GM23248 (cell line): ENCODE data around the gene GCK. TPM values are rescaled to one million over a fixed set of nuclear protein-coding genes. Genes with fewer than 3 reads are reported as not detected.
"Not testable (repeated sequence)": the region's sequence is repeated elsewhere in the genome, so short reads cannot be mapped to it uniquely, and the experiment has no call there.

Source experiments
- DNase-seq: peaks from one replicate; pipeline ENCODE4 v3.0.0-alpha.2; 2015
- H2AFZ ChIP-seq: fragments of 200-600 bp; sonication (generic); 2 replicates; pipeline ENCODE4 v1.6.1; 2016; ENCODE audit warnings: antibody characterized with exemption
- H3F3A ChIP-seq: fragments of 200-600 bp; sonication (generic); 2 replicates; pipeline ENCODE4 v1.6.1; 2016; ENCODE audit warnings: mild to moderate bottlenecking, antibody characterized with exemption, mixed run types; ENCODE audit not compliant: insufficient read depth
- H3K27ac ChIP-seq: fragments of 200-600 bp; sonication (generic); 2 replicates; pipeline ENCODE4 v1.5.1; 2016; ENCODE audit warnings: mild to moderate bottlenecking
- H3K27me3 ChIP-seq: fragments of 200-600 bp; sonication (generic); replicated peaks from 2 replicates; pipeline ENCODE4 v1.6.1; 2016; ENCODE audit warnings: mild to moderate bottlenecking; ENCODE audit not compliant: insufficient read depth
- H3K36me3 ChIP-seq: fragments of 200-600 bp; sonication (generic); 2 replicates; pipeline ENCODE4 v1.6.1; 2016; ENCODE audit warnings: low read depth, mild to moderate bottlenecking
- H3K4me1 ChIP-seq: fragments of 200-600 bp; sonication (generic); 2 replicates; pipeline ENCODE4 v1.6.1; 2016; ENCODE audit warnings: mild to moderate bottlenecking; ENCODE audit not compliant: insufficient read depth
- H3K4me2 ChIP-seq: fragments of 200-600 bp; sonication (generic); one replicate; pipeline ENCODE4 v1.6.1; 2016; ENCODE audit warnings: mild to moderate bottlenecking; ENCODE audit not compliant: unreplicated experiment
- H3K4me3 ChIP-seq: fragments of 200-600 bp; sonication (generic); 2 replicates; pipeline ENCODE4 v1.5.1; 2016; ENCODE audit warnings: mild to moderate bottlenecking
- H3K79me2 ChIP-seq: fragments of 200-600 bp; sonication (generic); 2 replicates; pipeline ENCODE4 v1.6.1; 2016; ENCODE audit warnings: mild to moderate bottlenecking; ENCODE audit not compliant: insufficient read depth
- H3K9ac ChIP-seq: fragments of 200-600 bp; sonication (generic); 2 replicates; pipeline ENCODE4 v1.6.1; 2016; ENCODE audit warnings: mild to moderate bottlenecking
- H3K9me2 ChIP-seq: fragments of 200-600 bp; sonication (generic); 2 replicates; pipeline ENCODE4 v1.6.1; 2016; ENCODE audit warnings: mixed run types, mild to moderate bottlenecking, moderate library complexity; ENCODE audit not compliant: insufficient read depth
- H3K9me3 ChIP-seq: fragments of 200-600 bp; sonication (generic); one replicate; pipeline ENCODE4 v1.6.1; 2017; ENCODE audit warnings: low read depth
- H4K20me1 ChIP-seq: fragments of 200-600 bp; sonication (generic); 2 replicates; pipeline ENCODE4 v1.6.0; 2016; ENCODE audit not compliant: insufficient read depth
- EZH2 ChIP-seq: fragments of 200-600 bp; sonication (generic); IDR thresholded peaks from 2 replicates; pipeline ENCODE4 v1.6.1; 2018; ENCODE audit warnings: antibody characterized with exemption, mild to moderate bottlenecking; ENCODE audit not compliant: insufficient read depth, poor library complexity, severe bottlenecking
- EZH2phosphoT487 ChIP-seq: fragments of 200-600 bp; sonication (generic); IDR thresholded peaks from 2 replicates; pipeline ENCODE4 v1.6.1; 2018; ENCODE audit warnings: antibody characterized with exemption, moderate library complexity, mild to moderate bottlenecking, low read depth; ENCODE audit not compliant: insufficient read depth
- WGBS, 2 experiments: methylation state at CpG; one replicate each; pipeline ENCODE4 v1.1.6; 2015 to 2017; ENCODE audit warnings: low lambda C conversion rate in 2 of 2, low coverage in 1 of 2; ENCODE audit errors: missing lambda C conversion rate in 2 of 2; 5-methylcytosine and 5-hydroxymethylcytosine counted together
- in situ Hi-C: fragments of 300-500 bp; cut with MboI; formaldehyde crosslinking; loops from 2 replicates; pipeline ENCODE4 v1.15.0; 2020
- polyA plus RNA-seq: library from polyadenylated mRNA; unstranded; fragments of >200 nt; fragmentation: Nextera tagmentation; extraction: Ambion mirVana; gene quantifications from 2 replicates; pipeline ENCODE4 v1.2.1, GENCODE V29; 2016
- total RNA-seq: library from RNA; depleted of rRNA; stranded (reverse); fragments of >200 nt; shearing (Covaris generic); gene quantifications from 2 replicates; pipeline ENCODE4 v1.2.3, GENCODE V29; 2014

GCK gene
- total and polyA plus RNA-seq, 2 experiments from 2014 or later, result 0.11 to 0.23 TPM

DNA sequence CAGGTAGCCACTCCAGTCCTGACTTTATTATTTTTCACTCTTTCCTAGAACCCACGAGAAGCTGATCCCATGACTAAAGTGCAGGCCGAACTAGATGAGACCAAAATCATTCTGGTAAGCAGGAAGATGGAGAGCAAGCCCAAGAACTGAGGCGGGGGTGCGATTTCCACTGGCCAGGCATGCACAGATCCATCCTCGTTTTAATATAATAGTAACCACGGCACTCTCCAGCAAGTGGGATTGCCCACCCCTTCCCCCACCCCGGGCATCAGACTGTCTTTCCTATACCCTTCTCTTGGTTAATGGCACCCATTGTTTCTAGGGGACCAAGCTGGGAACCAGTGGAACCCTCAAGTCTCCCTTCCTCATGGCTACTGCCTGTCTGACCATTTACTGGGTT lies 18.8 kb upstream of the GCK start:
- Histone ChIP-seq H3K4me2 (no peak overlapping the region), H3K9me2 (no peaks in the 10 kb centered on the region), H3K9me3 (no peaks in the 10 kb centered on the region), H3K27ac (no peak overlapping the region), H3K9ac (no peak overlapping the region), H3K27me3 (no peaks in the 10 kb centered on the region), H3K4me3 (no peak overlapping the region), H3K4me1 (peaks cover 11% of the 10 kb centered on the region), H3K36me3 (peaks cover 72% of the 10 kb centered on the region), H3K79me2 (peaks cover 70% of the 10 kb centered on the region), H3F3A (peaks cover 10% of the 10 kb centered on the region; the same call in 1 of the 2 replicates), H4K20me1 (peaks cover 5% of the 10 kb centered on the region; the same call in 1 of the 2 replicates), H2AFZ (no peak overlapping the region)
- TF ChIP-seq EZH2, result no peak
- TF ChIP-seq EZH2phosphoT487, result no peak
- WGBS, 2 experiments, result 92 to 94% methylated on average over 7 of the region's 7 CpGs
- DNase-seq, result no peak
- in situ Hi-C loops, result no loop called here

- H3K9me3 ChIP-seq, result no peaks in the 10 kb centered on the region
- no peak overlapping the region for H3K4me2 ChIP-seq
- peaks cover 60% of the 10 kb centered on the region for H3K36me3 ChIP-seq
- no peak overlapping the region for H3K4me3 ChIP-seq
- in situ Hi-C loops, result no loop called here
- H3K9ac ChIP-seq, result no peak overlapping the region
- H3K4me1 ChIP-seq, result peaks cover 15% of the 10 kb centered on the region
- peaks cover 91% of the 10 kb centered on the region for H3K79me2 ChIP-seq
- no peak overlapping the region for H2AFZ ChIP-seq
- no peak for DNase-seq
- TF ChIP-seq EZH2 (no peak), EZH2phosphoT487 (no peak)
- no peaks in the 10 kb centered on the region for H3K27me3 ChIP-seq
- no peak overlapping the region for H3K27ac ChIP-seq
- H4K20me1 ChIP-seq, result peaks cover 11% of the 10 kb centered on the region
- H3K9me2 ChIP-seq, result no peaks in the 10 kb centered on the region
- H3F3A ChIP-seq, result peaks cover 20% of the 10 kb centered on the region
- 94 to 99% methylated on average over 5 of the region's 5 CpGs for WGBS, 2 experiments
Measured at GRCh38 chr7:44206008-44206407, 16.8 kb upstream of the GCK start.

GRCh38 chr7:44201813-44202212 lies 12.6 kb upstream of the GCK start:
- Histone ChIP-seq H3K9me2 (no peaks in the 10 kb centered on the region), H3K4me3 (peak overlapping the region; percentile 88), H3K27me3 (no peaks in the 10 kb centered on the region), H3K9me3 (no peaks in the 10 kb centered on the region), H3K36me3 (peaks cover 21% of the 10 kb centered on the region; the same call in 1 of the 2 replicates), H3K9ac (peak overlapping the region; percentile 97), H3K4me1 (peaks cover 15% of the 10 kb centered on the region), H3K4me2 (peak overlapping the region; percentile 91), H4K20me1 (peaks cover 11% of the 10 kb centered on the region), H3K27ac (peak overlapping the region; percentile 84), H2AFZ (peak overlapping the region; percentile 83; the same call in 1 of the 2 replicates), H3K79me2 (peaks cover 61% of the 10 kb centered on the region), H3F3A (peaks cover 20% of the 10 kb centered on the region)
- 1 to 2% methylated on average over 8 of the region's 8 CpGs for WGBS, 2 experiments
- peak; percentile 69 for DNase-seq
- no peak for TF ChIP-seq EZH2
- TF ChIP-seq EZH2phosphoT487, result no peak
- in situ Hi-C loops, result no loop called here

GRCh38 chr7:44200699-44201461 lies 11.6 kb upstream of the GCK start, which contains the start of gene YKT6:
Gene YKT6, plus strand, starts transcription at chr7:44200978. Its CDS starts 158 bp downstream, at chr7:44201136.
- peak within 1 kb of the TSS; percentile 88 for H3K4me3 ChIP-seq
- no peaks in the 10 kb centered on the region for H3K9me3 ChIP-seq
- peaks cover 15% of the 10 kb centered on the region for H3K4me1 ChIP-seq
- TF ChIP-seq EZH2, result no peak
- no peak for TF ChIP-seq EZH2phosphoT487
- H3K27me3 ChIP-seq, result no peaks in the 10 kb centered on the region
- peaks cover 12% of the 10 kb centered on the region; the same call in 1 of the 2 replicates for H3K36me3 ChIP-seq
- WGBS, 2 experiments, result 0 to 1% methylated on average over 35 to 53 of the region's 58 CpGs
- H3K9ac ChIP-seq, result peak within 1 kb of the TSS; percentile 97
- H3F3A ChIP-seq, result peaks cover 20% of the 10 kb centered on the region
- H3K79me2 ChIP-seq, result peaks cover 51% of the 10 kb centered on the region
- peaks cover 11% of the 10 kb centered on the region for H4K20me1 ChIP-seq
- in situ Hi-C loops, result no loop called here
- peak within 1 kb of the TSS; percentile 84 for H3K27ac ChIP-seq
- peak; percentile 98 for DNase-seq
- no peaks in the 10 kb centered on the region for H3K9me2 ChIP-seq
- peak within 1 kb of the TSS; percentile 83 for H2AFZ ChIP-seq
- H3K4me2 ChIP-seq, result peak within 1 kb of the TSS; percentile 91

- H3K27ac ChIP-seq, H3K9me2 ChIP-seq, H3K4me3 ChIP-seq, DNase-seq, H3K27me3 ChIP-seq, in situ Hi-C loops, H3K9me3 ChIP-seq, H3K4me2 ChIP-seq, H3K36me3 ChIP-seq, H2AFZ ChIP-seq, H3K9ac ChIP-seq: not testable (repeated sequence)
- Histone ChIP-seq H3K79me2 (peaks cover 44% of the 10 kb centered on the region), H4K20me1 (peaks cover 11% of the 10 kb centered on the region), H3K4me1 (peaks cover 15% of the 10 kb centered on the region), H3F3A (peaks cover 20% of the 10 kb centered on the region)
- no CpG with 5 or more reads among the region's 3 CpGs for WGBS, 2 experiments
Measured at GRCh38 chr7:44200163-44200562, 10.9 kb upstream of the GCK start.
